Large intestine (tissue), 3 donors: ENCODE measurements around the gene SLC15A4. TPM values are rescaled to one million over a fixed set of nuclear protein-coding genes. Genes with fewer than 3 reads are reported as not detected.

Experiments
- DNase-seq, 2 donors: peaks; one replicate each; pipeline versions ENCODE4 v3.0.0 to v3.0.0-alpha.2; 2013
- H3K27ac ChIP-seq: one replicate; pipeline ENCODE4 v1.5.1; 2013; ENCODE audit warnings: low read length
- H3K27me3 ChIP-seq: 2 replicates; pipeline ENCODE4 v1.6.1; 2013; ENCODE audit warnings: low read length; ENCODE audit not compliant: control insufficient read depth, insufficient read depth
- H3K36me3 ChIP-seq: 2 replicates; pipeline ENCODE4 v1.6.1; 2013; ENCODE audit warnings: low read length; ENCODE audit not compliant: control insufficient read depth, insufficient read depth
- H3K4me1 ChIP-seq: one replicate; pipeline ENCODE4 v1.6.1; 2013; ENCODE audit warnings: low read length; ENCODE audit not compliant: control insufficient read depth, insufficient read depth
- H3K4me3 ChIP-seq: one replicate; pipeline ENCODE4 v1.5.1; 2013; ENCODE audit warnings: low read length
- H3K9me3 ChIP-seq: one replicate; pipeline ENCODE4 v1.6.1; 2013; ENCODE audit warnings: mild to moderate bottlenecking, low read depth, low read length, moderate library complexity; ENCODE audit not compliant: control insufficient read depth
- WGBS: methylation state at CpG from one replicate; pipeline ENCODE4 v1.1.5; 2013; ENCODE audit warnings: low lambda C conversion rate; ENCODE audit not compliant: insufficient coverage; 5-methylcytosine and 5-hydroxymethylcytosine counted together
- polyA plus RNA-seq: library from polyadenylated mRNA; unstranded; fragments of 120-200 nt; gene quantifications from one replicate; pipeline ENCODE4 v1.2.1, GENCODE V29; 2013

Gene SLC15A4
- polyA plus RNA-seq, 1 donor = 21.5 TPM

DNA sequence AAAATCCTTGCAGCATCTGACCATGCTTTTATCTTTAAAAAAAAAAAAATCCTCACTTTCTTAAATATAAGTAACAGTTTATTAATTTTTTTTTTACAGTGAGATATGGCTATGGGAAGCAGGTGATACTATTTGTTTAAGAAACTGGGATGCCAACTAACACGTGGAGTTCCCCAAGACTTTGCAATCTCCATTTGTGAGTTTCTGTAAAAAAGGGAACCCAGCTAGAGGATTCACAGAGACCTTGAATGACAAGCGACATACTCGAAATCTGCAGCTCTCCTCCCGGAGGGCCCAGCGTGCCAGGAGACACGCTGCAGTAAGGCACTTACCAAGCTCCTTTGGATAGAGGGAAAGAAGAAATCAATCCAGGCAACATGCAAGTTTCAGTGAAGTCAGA, 30.1 kb downstream of the SLC15A4 start:
- H3K36me3 ChIP-seq = peaks cover 67% of the 10 kb centered on the region
- H3K4me3 ChIP-seq = no peak overlapping the region
- H3K27ac ChIP-seq = no peak overlapping the region
- no CpG with 5 or more reads among the region's 6 CpGs for WGBS
- H3K9me3 ChIP-seq = no peaks in the 10 kb centered on the region
- H3K27me3 ChIP-seq = no peaks in the 10 kb centered on the region
- H3K4me1 ChIP-seq = no peaks in the 10 kb centered on the region
- no peak for DNase-seq

DNA sequence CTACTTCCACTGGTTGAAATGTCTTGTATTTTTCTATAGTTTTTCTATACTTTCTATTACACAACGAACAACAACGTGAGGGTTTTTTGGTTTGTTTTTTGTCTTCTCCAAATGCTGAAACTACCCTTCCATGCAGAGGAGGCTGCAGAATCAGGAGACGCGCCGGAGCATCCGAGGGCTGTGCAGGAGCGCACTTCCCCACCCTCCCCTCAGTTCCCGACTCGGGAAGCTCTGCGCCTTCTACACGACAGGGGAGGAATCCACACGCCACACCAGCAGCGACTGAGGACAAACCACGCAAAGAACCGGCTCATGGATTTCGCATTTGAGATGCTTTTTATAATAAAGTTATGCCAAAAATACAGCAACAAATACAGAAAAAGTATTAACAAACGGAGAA, 30.9 kb downstream of the SLC15A4 start:
- WGBS = 100% methylated on average over 5 of the region's 17 CpGs
- H3K27me3 ChIP-seq = no peaks in the 10 kb centered on the region
- H3K4me3 ChIP-seq = no peak overlapping the region
- H3K9me3 ChIP-seq = no peaks in the 10 kb centered on the region
- no peak for DNase-seq
- peaks cover 61% of the 10 kb centered on the region for H3K36me3 ChIP-seq
- H3K27ac ChIP-seq = no peak overlapping the region
- H3K4me1 ChIP-seq = no peaks in the 10 kb centered on the region

DNA sequence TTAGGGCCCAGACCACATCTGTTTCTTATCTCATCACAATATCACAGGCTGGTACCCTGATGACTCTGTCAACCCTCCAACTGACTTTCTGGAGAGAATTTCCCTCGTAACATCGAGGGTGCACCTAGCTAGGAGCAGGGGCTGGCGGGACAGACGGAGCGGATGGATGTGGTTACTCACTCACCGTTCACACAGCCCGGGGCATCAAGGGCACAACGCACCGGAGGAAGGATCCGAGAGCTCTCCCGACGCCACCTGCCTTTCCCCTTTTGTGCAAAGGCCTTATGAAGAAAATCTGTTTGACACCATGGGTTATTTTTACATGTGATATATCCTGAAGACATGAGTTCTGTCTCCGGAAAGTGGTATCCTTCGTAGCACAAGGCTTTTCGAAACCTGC, 31.4 kb downstream of the SLC15A4 start:
- H3K4me1 ChIP-seq = no peaks in the 10 kb centered on the region
- no peaks in the 10 kb centered on the region for H3K27me3 ChIP-seq
- WGBS = 100% methylated on average over 2 of the region's 15 CpGs
- no peak for DNase-seq
- no peak overlapping the region for H3K4me3 ChIP-seq
- no peaks in the 10 kb centered on the region for H3K9me3 ChIP-seq
- H3K27ac ChIP-seq = no peak overlapping the region
- peaks cover 56% of the 10 kb centered on the region for H3K36me3 ChIP-seq

DNA sequence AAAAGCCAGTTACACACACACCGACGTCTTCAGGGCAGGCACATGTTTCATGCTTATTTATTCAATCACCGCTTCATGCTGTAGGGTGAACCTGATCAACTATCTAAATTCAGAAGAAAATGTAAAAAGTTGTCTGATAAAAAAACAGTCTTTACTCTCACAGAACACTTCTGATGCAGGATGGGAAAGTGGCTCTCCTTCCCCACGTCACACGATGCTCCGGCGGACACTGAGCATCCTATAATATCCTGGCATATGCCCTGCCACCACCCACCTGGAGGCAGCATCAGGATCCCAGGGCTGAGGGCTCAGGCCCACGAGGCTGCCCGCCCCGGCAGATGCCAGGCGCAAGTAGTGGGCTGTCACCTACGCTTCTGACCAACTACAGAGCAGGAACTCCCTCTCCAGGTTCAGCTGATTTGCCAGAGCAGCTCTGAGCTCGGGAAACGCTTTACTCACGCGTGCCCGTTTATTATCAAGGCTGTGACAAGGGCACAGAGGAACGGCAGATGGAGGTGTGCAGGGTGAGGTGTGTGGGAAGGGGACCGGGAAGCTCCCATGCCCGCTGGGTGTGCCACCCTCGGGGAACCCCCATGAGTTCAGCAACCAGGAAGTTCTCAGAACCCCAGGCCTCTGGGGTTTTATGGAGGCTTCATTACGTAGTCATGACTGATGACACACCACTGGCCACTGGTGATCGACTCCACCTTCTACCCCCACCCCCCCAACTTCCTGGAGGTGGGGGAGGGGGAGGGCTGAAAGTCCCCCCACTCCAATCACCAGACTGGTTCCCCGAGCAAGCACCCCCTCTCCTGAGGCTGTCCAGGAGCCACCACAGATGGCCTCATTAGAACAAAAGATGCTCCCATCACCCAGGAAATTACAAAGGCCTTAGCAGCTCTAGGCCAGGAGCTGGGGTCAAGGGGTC, 32.1 kb downstream of the SLC15A4 start:
- DNase-seq = no peak

DNA sequence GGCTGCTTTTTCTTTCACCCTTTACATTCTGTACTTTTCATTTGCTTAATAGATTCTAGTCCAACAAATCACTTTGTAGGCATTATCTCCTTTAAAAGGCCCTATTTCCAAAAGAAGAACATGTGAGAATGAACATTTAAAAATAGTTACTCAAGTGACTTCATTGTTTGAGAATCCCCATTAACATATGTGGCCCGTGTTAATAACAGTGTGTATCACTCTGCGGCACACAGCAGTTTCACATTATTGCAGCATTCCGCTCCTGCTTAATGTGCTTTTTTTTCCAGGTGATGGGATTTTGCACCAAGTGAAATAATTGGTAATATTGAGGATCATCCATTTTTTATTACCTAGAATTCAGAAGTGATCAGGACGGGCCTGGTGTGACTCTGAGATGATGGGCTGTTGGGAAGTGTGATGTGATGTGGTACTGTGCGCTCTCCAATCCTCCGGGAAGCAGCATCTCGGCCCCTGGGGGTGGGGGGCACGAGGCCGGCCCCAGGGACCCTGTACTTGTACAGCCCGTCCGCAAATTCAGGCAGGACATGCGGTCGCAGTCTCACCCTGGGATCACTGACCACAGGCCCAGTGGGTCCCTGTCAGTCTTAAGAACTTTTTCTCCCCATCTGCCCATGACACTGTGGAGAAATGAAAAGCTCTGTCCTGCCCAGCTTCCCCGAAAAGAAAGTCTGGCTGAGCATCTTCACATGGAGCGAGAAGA, 32.9 kb downstream of the SLC15A4 start:
- no peak overlapping the region for H3K4me3 ChIP-seq
- H3K9me3 ChIP-seq = no peaks in the 10 kb centered on the region
- 100% methylated on average over 1 of the region's 15 CpGs for WGBS
- H3K27me3 ChIP-seq = no peaks in the 10 kb centered on the region
- H3K36me3 ChIP-seq = peaks cover 42% of the 10 kb centered on the region
- no peaks in the 10 kb centered on the region for H3K4me1 ChIP-seq
- H3K27ac ChIP-seq = no peak overlapping the region
- no peak for DNase-seq

More for the DNA sequence above, 32.1 kb downstream of the SLC15A4 start:
- no peaks in the 10 kb centered on the region for H3K27me3 ChIP-seq
- no peaks in the 10 kb centered on the region for H3K4me1 ChIP-seq
- H3K36me3 ChIP-seq = peaks cover 49% of the 10 kb centered on the region
- H3K4me3 ChIP-seq = no peak overlapping the region
- H3K27ac ChIP-seq = no peak overlapping the region
- WGBS = no CpG with 5 or more reads among the region's 24 CpGs
- H3K9me3 ChIP-seq = no peaks in the 10 kb centered on the region

DNA sequence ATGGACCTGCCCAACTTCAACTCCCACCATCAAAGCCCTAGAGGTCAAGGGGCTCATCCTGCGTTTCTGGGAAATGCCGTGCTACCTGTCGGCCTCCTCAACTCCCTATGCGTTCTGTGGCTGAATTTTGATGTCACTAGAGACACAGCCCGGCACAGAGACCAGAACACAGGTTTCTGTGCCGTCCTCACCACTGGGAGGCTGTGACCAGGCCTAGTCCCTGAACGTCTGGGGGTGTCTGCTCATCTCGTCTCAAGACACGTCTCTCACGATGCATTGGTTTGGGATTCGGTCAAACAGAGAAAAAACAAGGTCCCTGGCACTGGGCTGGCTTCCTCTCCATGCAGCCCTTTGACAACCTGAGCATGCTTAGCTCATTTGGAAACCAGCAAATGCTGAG, 33.5 kb downstream of the SLC15A4 start:
- Histone ChIP-seq H3K4me3 (no peak overlapping the region), H3K27ac (no peak overlapping the region), H3K9me3 (no peaks in the 10 kb centered on the region), H3K27me3 (no peaks in the 10 kb centered on the region), H3K4me1 (no peaks in the 10 kb centered on the region), H3K36me3 (peaks cover 36% of the 10 kb centered on the region)
- 87% methylated on average over 4 of the region's 11 CpGs for WGBS
- DNase-seq = no peak

DNA sequence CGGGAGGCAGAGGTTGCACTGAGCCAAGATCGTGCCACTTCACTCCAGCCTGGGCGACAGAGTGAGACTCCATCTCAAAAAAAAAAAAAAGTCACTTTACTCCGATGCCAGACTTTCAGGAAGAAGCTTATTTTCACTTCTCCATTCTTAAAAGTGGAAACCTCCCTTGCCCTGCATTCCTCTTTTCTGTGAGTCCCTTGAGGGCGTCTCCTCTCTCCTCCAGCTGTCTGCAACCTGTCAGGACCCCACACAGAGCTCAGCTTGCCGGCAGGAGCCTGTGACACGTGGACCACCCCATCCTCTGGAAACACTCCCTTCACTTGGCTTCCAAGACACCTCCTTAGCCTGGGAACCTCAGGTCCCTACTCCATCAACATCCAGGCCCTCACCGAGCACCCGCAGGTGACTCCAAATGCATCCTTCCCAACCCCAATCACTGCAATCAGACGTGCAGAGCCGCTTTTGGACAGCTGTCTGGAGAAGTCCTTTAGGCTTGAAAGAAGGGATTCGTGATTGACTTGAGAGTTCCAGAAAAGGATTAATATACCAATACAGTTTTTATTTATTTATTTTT, 34.3 kb downstream of the SLC15A4 start:
- no peak overlapping the region for H3K4me3 ChIP-seq
- no peak overlapping the region for H3K27ac ChIP-seq
- WGBS = no CpG with 5 or more reads among the region's 12 CpGs

DNA sequence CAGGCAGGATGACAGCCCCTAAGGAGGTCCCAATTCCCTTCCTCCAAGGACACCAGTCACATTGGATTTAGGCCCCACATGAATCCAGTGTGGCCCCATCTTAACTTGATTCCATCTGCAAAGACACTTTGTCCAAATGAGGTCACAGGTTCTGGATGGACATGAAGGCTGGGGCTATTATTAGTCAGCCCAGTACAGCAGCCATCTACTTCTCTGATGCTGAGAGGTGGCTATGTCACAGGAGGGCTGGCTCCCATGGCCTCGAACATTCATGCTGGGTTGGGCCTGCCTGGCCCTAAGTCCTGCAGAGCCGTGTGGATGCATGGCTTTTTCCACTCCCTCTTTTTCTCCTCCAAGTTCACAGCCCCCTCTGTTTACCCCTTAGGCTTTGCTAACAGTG, 35.9 kb downstream of the SLC15A4 start:
- WGBS = no CpG with 5 or more reads among the region's 2 CpGs
- Histone ChIP-seq H3K4me1 (no peaks in the 10 kb centered on the region), H3K4me3 (no peak overlapping the region), H3K9me3 (no peaks in the 10 kb centered on the region), H3K36me3 (peaks cover 18% of the 10 kb centered on the region), H3K27ac (no peak overlapping the region), H3K27me3 (no peaks in the 10 kb centered on the region)
- DNase-seq = no peak

More for the DNA sequence above, 34.3 kb downstream of the SLC15A4 start:
- Histone ChIP-seq H3K36me3 (peaks cover 28% of the 10 kb centered on the region), H3K4me1 (no peaks in the 10 kb centered on the region), H3K27me3 (no peaks in the 10 kb centered on the region), H3K9me3 (no peaks in the 10 kb centered on the region)
- DNase-seq = no peak

DNA sequence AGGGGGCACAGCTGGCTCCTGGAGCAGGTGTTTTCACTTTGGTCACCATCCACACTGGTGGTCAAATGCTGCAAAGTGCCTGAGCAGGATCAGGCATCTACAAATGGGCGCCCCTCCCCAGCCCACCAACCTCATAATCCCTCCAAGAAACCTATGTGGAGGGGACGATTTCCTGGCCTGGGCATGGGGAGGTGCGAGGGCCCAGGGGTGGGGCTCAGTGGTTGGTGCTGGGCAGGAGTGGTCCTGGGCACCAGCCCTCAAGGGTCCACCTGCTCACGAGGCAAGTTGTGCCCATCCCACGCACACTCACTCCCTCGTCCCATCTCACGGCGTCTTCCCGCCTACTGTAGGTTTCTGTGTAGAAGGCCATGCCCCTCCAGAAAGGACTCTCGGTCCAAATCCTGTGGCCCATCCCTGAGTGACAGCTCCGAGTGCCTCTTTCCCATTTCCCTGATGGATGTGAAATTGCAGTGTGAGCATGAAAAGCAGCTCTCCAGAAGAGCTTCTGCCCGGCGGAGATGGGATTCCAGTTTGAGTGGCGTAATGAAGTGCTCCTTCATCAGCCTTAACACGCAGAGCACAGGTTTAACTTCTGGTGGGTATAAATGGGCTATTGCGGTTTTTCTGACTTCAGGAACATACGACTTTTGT, 36.9 kb downstream of the SLC15A4 start:
- DNase-seq = no peak
- 60% methylated on average over 1 of the region's 17 CpGs for WGBS
- H3K27me3 ChIP-seq = no peaks in the 10 kb centered on the region
- H3K4me3 ChIP-seq = no peak overlapping the region
- H3K36me3 ChIP-seq = peaks cover 9% of the 10 kb centered on the region
- H3K4me1 ChIP-seq = no peaks in the 10 kb centered on the region
- H3K9me3 ChIP-seq = no peaks in the 10 kb centered on the region
- no peak overlapping the region for H3K27ac ChIP-seq
